GM23338 (cell line): Measurements from ENCODE around the gene NDUFS2. TPM values are rescaled to one million over a fixed set of nuclear protein-coding genes. Genes with fewer than 3 reads are reported as not detected.

Source experiments
- ATAC-seq: fragments of 200-7000 bp; cut with Tn5 transposase; 3 replicates; pipeline ENCODE4 v1.9.1; 2020
- DNase-seq: peaks from one replicate; pipeline ENCODE4 v3.0.0-alpha.2; 2015; ENCODE audit warnings: low spot score
- H2AFZ ChIP-seq: fragments of 200-600 bp; sonication (generic); 2 replicates; pipeline ENCODE4 v1.8.0; 2016; ENCODE audit warnings: antibody characterized with exemption, mild to moderate bottlenecking, moderate library complexity
- H3F3A ChIP-seq: fragments of 200-600 bp; sonication (generic); replicated peaks from 2 replicates; pipeline ENCODE4 v1.8.0; 2017; ENCODE audit warnings: antibody characterized with exemption, mixed run types, low read depth
- H3K27ac ChIP-seq: fragments of 200-600 bp; sonication (generic); 2 replicates; pipeline ENCODE4 v1.6.1; 2016; ENCODE audit warnings: low read depth
- H3K27me3 ChIP-seq: fragments of 200-600 bp; sonication (generic); 2 replicates; pipeline ENCODE4 v1.8.0; 2016; ENCODE audit warnings: mild to moderate bottlenecking, mixed run types, moderate library complexity; ENCODE audit not compliant: insufficient read depth
- H3K36me3 ChIP-seq: fragments of 200-600 bp; sonication (generic); 2 replicates; pipeline ENCODE4 v1.8.0; 2016; ENCODE audit warnings: mild to moderate bottlenecking; ENCODE audit not compliant: insufficient read depth
- H3K4me1 ChIP-seq: fragments of 200-600 bp; sonication (generic); 2 replicates; pipeline ENCODE4 v1.8.0; 2016; ENCODE audit warnings: mild to moderate bottlenecking, moderate library complexity; ENCODE audit not compliant: insufficient read depth
- H3K4me2 ChIP-seq: fragments of 200-600 bp; sonication (generic); 2 replicates; pipeline ENCODE4 v1.7.1; 2017; ENCODE audit warnings: mixed run types
- H3K4me3 ChIP-seq: fragments of 200-600 bp; sonication (generic); 2 replicates; pipeline ENCODE4 v1.6.1; 2016; ENCODE audit warnings: mixed run types
- H3K79me2 ChIP-seq: fragments of 200-600 bp; sonication (generic); replicated peaks from 2 replicates; pipeline ENCODE4 v1.8.0; 2017; ENCODE audit warnings: mild to moderate bottlenecking; ENCODE audit not compliant: insufficient read depth
- H3K9me2 ChIP-seq: fragments of 200-600 bp; sonication (generic); 2 replicates; pipeline ENCODE4 v1.8.0; 2017; ENCODE audit not compliant: insufficient read depth
- H4K20me1 ChIP-seq: fragments of 200-600 bp; sonication (generic); replicated peaks from 2 replicates; pipeline ENCODE4 v1.8.0; 2017; ENCODE audit warnings: mild to moderate bottlenecking; ENCODE audit not compliant: insufficient read depth
- H3K27ac Mint-ChIP-seq: 2 replicates; pipeline ENCODE4 v1.8.0; 2020; ENCODE audit warnings: inconsistent platforms, mild to moderate bottlenecking, moderate library complexity, mixed read lengths
- H3K27me3 Mint-ChIP-seq: 3 replicates; pipeline ENCODE4 v1.8.0; 2022; ENCODE audit warnings: low read depth, mild to moderate bottlenecking, moderate library complexity, mixed read lengths, inconsistent platforms; ENCODE audit not compliant: insufficient read depth, poor library complexity
- H3K36me3 Mint-ChIP-seq: 3 replicates; pipeline ENCODE4 v1.8.0; 2021; ENCODE audit warnings: low read depth, mild to moderate bottlenecking, inconsistent platforms, moderate library complexity, mixed read lengths
- H3K4me1 Mint-ChIP-seq: 3 replicates; pipeline ENCODE4 v1.8.0; 2020; ENCODE audit warnings: mild to moderate bottlenecking, inconsistent platforms, mixed read lengths
- H3K4me3 Mint-ChIP-seq: 3 replicates; pipeline ENCODE4 v1.8.0; 2021; ENCODE audit warnings: moderate library complexity, mild to moderate bottlenecking, inconsistent platforms, mixed read lengths
- H3K9me3 Mint-ChIP-seq: 3 replicates; pipeline ENCODE4 v1.8.0; 2020; ENCODE audit warnings: moderate library complexity, mild to moderate bottlenecking, inconsistent platforms, mixed read lengths
- CREB1 ChIP-seq: fragments of 250-450 bp; sonication (Bioruptor Pico); IDR thresholded peaks from 2 replicates; pipeline ENCODE4 v1.5.0; 2020; ENCODE audit warnings: low read depth, mild to moderate bottlenecking, moderate library complexity
- CTCF ChIP-seq, 2 experiments: fragments of 200-600 bp in 1 of 2; sonication (generic) in 1 of 2; conservative IDR thresholded peaks; 2 replicates each; pipeline versions ENCODE4 v1.5.1 to v1.6.1; 2016 to 2017; ENCODE audit warnings: antibody characterized with exemption in 2 of 2, low read depth in 2 of 2, mild to moderate bottlenecking in 2 of 2, moderate library complexity in 1 of 2
- ETS1 ChIP-seq: IDR thresholded peaks from 2 replicates; pipeline ENCODE4 v1.6.1; 2016; ENCODE audit warnings: antibody characterized with exemption
- EZH2 ChIP-seq: fragments of 200-600 bp; sonication (generic); IDR thresholded peaks from one replicate; pipeline ENCODE4 v1.8.0; 2017; ENCODE audit warnings: antibody characterized with exemption, mild to moderate bottlenecking, low read depth; ENCODE audit not compliant: unreplicated experiment
- EZH2phosphoT487 ChIP-seq: fragments of 200-600 bp; sonication (generic); IDR thresholded peaks from one replicate; pipeline ENCODE4 v1.8.1; 2018; ENCODE audit warnings: antibody characterized with exemption; ENCODE audit not compliant: unreplicated experiment
- JUNB ChIP-seq: IDR thresholded peaks from one replicate; pipeline ENCODE4 v1.6.1; 2016; ENCODE audit warnings: antibody characterized with exemption; ENCODE audit not compliant: unreplicated experiment
- NANOG ChIP-seq: IDR thresholded peaks from 2 replicates; pipeline ENCODE4 v1.6.1; 2016; ENCODE audit warnings: antibody characterized with exemption, borderline replicate concordance
- POLR2AphosphoS5 ChIP-seq: IDR thresholded peaks from 2 replicates; pipeline ENCODE4 v1.6.1; 2016; ENCODE audit warnings: antibody characterized with exemption, low read depth
- REST ChIP-seq: IDR thresholded peaks from one replicate; pipeline ENCODE4 v1.6.1; 2018; ENCODE audit warnings: antibody characterized with exemption; ENCODE audit not compliant: unreplicated experiment
- ZNF114 ChIP-seq: fragments of 250-450 bp; sonication (Bioruptor Pico); IDR thresholded peaks from 2 replicates; pipeline ENCODE4 v1.5.0; 2020; ENCODE audit warnings: mild to moderate bottlenecking, moderate library complexity
- polyA plus RNA-seq: library from polyadenylated mRNA; unstranded; fragments of >200 nt; fragmentation: Nextera tagmentation; extraction: Ambion mirVana; gene quantifications from 2 replicates; pipeline ENCODE4 v1.2.1, GENCODE V29; 2016
- total RNA-seq: library from RNA; depleted of rRNA; stranded (reverse); fragments of >200 nt; shearing (Covaris generic); gene quantifications from 2 replicates; pipeline ENCODE4 v1.2.3, GENCODE V29; 2014

The NDUFS2 gene
- total and polyA plus RNA-seq, 2 experiments from 2014 or later, result 56.7 to 131 TPM

- no peak for DNase-seq
- no peaks in the 10 kb centered on the region for H3F3A ChIP-seq
- no peak overlapping the region for H3K4me3 Mint-ChIP-seq
- H3K79me2 ChIP-seq, result no peaks in the 10 kb centered on the region
- TF ChIP-seq JUNB (no peak), REST (no peak)
- no peak for ATAC-seq
- H3K4me1 ChIP-seq, result no peaks in the 10 kb centered on the region
- H3K4me1 Mint-ChIP-seq, result peaks cover 4% of the 10 kb centered on the region
- no peaks in the 10 kb centered on the region for H3K27me3 ChIP-seq
- H2AFZ ChIP-seq, result no peak overlapping the region
- no peak overlapping the region for H3K27ac ChIP-seq
- no peaks in the 10 kb centered on the region for H4K20me1 ChIP-seq
- H3K4me3 ChIP-seq, result no peak overlapping the region
- H3K27ac Mint-ChIP-seq, result no peak overlapping the region
- H3K27me3 Mint-ChIP-seq, result peaks cover 8% of the 10 kb centered on the region
- H3K36me3 ChIP-seq, result no peaks in the 10 kb centered on the region
- no peak overlapping the region for H3K4me2 ChIP-seq
- H3K36me3 Mint-ChIP-seq, result no peaks in the 10 kb centered on the region
- H3K9me2 ChIP-seq, result no peaks in the 10 kb centered on the region
- no peaks in the 10 kb centered on the region for H3K9me3 Mint-ChIP-seq
Measured at GRCh38 chr1:161185282-161185682, 16.9 kb upstream of the NDUFS2 start.

GRCh38 chr1:161185732-161186311 lies 16.3 kb upstream of the NDUFS2 start:
- no peaks in the 10 kb centered on the region for H3K9me3 Mint-ChIP-seq
- no peak overlapping the region for H2AFZ ChIP-seq
- H3K4me2 ChIP-seq, result no peak overlapping the region
- no peak overlapping the region for H3K27ac Mint-ChIP-seq
- no peaks in the 10 kb centered on the region for H3K36me3 ChIP-seq
- H3K9me2 ChIP-seq, result no peaks in the 10 kb centered on the region
- no peaks in the 10 kb centered on the region for H4K20me1 ChIP-seq
- no peak overlapping the region for H3K4me3 ChIP-seq
- DNase-seq (no peak), ATAC-seq (no peak)
- H3F3A ChIP-seq, result 0 out of 2 replicates have a peak, but pooled peaks cover 1% of the 10 kb centered on the region
- no peaks in the 10 kb centered on the region for H3K27me3 ChIP-seq
- H3K27ac ChIP-seq, result no peak overlapping the region
- no peaks in the 10 kb centered on the region for H3K79me2 ChIP-seq
- no peak overlapping the region for H3K4me3 Mint-ChIP-seq
- H3K27me3 Mint-ChIP-seq, result peaks cover 8% of the 10 kb centered on the region
- no peaks in the 10 kb centered on the region for H3K36me3 Mint-ChIP-seq
- peaks cover 4% of the 10 kb centered on the region for H3K4me1 Mint-ChIP-seq
- H3K4me1 ChIP-seq, result peaks cover 2% of the 10 kb centered on the region; the same call in 1 of the 2 replicates
- TF ChIP-seq POLR2AphosphoS5, result no peak
- no peak for TF ChIP-seq ZNF114 (CRISPR knock-in tag)
- no peak for TF ChIP-seq REST
- no peak for TF ChIP-seq EZH2
- TF ChIP-seq EZH2phosphoT487, result no peak
- no peak for TF ChIP-seq CTCF (conservative IDR thresholded peaks at IDR 0.05; ENCODE audit: low read depth in 2 of 2)
- no peak for TF ChIP-seq NANOG
- TF ChIP-seq JUNB, result no peak
- no peak for TF ChIP-seq CREB1 (CRISPR knock-in tag)
- TF ChIP-seq ETS1, result no peak
